GM19025 (cell line): Measurements from ENCODE around the gene ABCB10.
A peak's percentile ranks its signal among the peaks of the same experiment; 100 is the strongest.
"Not testable (repeated sequence)": the region's sequence is repeated elsewhere in the genome, so short reads cannot be mapped to it uniquely, and the experiment has no call there.

Source experiments
- ATAC-seq: cut with Tn5 transposase; IDR thresholded peaks from one replicate; pipeline ENCODE4 v1.9.1; 2021; ENCODE audit warnings: mild to moderate bottlenecking, low read depth, moderate library complexity; ENCODE audit not compliant: unreplicated experiment

Gene ABCB10

DNA sequence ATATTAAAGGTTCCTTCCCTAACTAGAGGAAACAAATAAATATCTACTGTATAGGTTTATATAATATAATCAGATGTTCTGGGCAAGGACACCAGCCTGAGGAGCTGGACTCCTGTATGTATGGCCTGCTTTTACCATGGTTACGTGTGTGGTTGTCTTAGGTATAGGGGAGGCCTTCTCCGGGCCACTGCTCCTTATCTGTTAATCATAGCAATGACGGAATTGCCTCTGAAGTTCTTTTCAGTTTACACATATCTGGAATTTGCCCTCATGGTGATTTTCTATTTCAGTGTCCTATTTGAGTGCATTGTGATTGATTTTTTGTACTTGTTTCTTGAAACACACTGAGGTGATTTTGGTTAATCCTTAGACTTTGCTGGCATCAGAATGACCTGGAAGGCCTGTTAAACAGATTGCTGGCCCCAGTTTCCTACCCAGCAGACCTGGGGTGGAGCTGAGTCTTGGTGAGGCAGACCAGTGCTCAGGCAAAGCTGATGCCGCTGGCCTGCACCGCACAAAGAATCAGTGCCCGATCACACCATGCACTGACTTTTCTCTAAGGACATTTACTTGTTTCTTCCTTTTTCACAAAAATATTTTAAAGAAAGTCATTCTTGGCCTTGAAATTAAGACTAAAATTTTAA, 18.5 kb downstream of the ABCB10 start:
- ATAC-seq = no peak

DNA sequence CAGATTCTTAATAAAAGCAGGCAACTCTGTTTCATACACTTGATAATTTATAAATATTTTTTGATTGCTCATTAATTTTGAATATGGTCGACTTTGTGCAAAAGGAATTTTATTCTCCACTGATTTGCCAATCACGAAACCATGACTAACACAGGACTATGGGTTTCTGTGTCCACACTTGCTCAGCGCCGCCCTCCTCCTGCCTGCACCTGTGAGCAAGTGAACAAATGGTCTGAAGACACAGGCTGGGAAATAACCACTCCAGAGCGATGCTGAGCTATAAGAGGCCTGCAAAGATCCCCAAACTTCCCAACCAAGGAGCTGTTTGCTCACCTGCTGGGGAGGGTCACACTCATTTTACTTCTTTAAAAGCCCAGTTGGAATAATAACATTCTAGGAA, 19.6 kb downstream of the ABCB10 start:
- ATAC-seq = no peak

DNA sequence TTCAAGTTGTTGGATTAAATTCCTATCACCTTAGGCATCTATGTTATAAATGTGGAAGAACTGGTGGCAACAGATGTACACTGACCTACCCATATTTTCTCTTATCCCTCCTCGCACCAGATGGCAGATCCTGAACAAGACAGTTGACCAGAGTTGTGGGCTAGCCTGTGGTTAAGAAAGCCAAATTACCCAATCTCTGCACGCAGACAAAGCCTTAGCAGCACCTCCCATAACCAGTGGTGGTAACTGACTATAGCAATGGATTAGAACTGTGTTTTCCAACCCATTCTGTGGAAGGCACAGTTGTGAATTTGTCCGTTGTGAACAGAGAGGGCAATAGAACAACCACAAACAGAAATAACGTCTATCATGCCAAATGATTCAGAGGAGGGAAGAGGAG, 20.6 kb downstream of the ABCB10 start:
- ATAC-seq = no peak

DNA sequence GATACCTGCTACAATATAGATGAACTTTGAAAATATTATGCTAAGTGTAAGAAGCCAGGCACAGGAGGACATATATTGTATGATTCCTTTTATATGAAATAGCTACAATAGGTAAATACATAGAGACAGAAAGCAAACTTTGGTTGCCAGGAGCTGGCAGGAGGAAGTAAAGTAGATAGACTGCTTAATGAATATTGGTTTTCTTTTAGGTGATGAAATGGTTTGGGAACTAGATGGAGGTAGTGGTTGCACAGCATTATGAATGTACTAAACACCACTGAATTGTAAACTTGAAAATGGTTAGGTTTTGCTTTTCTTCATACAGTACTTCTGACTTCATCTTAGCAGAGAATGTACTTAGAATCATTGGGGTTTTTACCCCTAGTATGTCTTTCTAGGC, 21.5 kb downstream of the ABCB10 start:
- ATAC-seq = no peak

GRCh38 chr1:229535230-229535629, 23.3 kb downstream of the ABCB10 start:
- no peak for ATAC-seq

- no peak for ATAC-seq
These were observed 27.2 kb downstream of the ABCB10 start for GRCh38 chr1:229531326-229531725.

DNA sequence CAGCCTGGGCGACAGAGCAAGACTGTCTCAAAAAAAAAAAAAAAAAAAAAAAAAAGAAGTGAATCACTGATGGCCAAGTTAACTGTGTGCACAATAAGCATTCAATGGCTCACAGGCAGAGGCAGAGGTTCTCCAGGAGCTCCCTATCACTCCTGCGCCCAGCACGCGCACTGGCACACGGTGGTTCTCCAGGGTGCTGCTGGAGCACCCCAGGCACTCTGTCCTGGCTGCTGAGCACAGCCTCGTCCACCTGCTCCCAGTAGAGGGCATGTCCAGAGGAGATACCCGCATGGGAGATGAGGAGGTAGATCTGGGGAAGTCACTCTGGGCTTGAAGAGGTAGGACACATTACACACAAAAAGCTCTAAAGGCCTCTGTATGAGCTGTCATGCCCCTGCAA, 28.9 kb downstream of the ABCB10 start:
- ATAC-seq = no peak

DNA sequence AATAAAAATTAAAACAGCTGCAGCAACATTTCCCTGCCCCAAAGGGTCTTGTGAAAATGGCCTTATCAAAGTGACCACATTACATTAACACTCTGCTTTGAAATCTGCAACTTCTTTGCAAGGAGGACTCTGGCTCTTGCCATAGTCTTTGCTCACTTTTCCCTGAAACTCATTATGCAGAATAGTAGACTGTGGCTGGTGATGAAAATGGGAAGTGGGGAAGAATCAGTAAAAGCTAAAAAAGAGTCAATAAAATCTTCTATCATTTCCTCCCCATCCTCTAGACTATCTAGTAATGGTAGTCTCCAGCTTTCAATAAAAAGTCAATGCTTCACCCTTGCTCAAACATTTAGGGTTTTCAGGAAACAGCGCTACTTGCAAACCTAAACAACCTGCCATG, 31.8 kb downstream of the ABCB10 start:
- no peak for ATAC-seq

GRCh38 chr1:229523052-229523451, 35.5 kb downstream of the ABCB10 start:
- no peak for ATAC-seq

DNA sequence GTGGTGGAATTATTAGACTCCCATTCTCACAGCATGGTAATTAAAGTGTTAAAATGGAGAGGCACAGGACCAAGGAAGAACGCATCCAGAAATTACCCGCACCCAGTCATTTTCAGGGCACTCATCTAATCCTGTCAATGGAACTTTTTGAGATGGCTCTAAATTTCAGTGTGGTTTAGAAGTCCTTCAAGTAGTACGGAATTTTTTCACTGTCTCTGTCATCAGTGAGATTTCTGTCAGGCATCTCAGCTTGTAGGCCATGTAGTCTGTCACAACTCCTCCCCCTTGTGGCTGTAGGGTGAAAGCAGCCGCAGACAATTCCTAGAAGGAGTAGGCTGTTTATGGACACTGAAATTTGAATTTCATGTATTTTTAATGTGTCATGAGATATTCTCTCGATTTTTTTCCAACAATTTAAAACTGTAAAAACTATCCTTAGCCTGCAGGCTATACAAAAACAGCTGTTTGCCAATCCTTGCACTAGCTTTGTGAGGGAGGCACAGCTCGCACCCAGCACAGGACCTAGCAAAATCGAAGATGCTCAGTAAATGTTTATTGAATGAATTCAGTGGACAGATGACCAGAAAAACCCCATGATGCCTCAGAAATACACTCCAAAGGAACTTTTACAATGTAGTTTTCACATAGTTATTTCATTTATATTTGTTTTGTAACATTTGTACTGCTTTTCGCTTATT, 43.8 kb downstream of the ABCB10 start:
- ATAC-seq = no peak

- not testable (repeated sequence) for ATAC-seq
These were observed 46.9 kb downstream of the ABCB10 start for GRCh38 chr1:229511625-229512024.

- ATAC-seq = not testable (repeated sequence)
These were observed 47.3 kb downstream of the ABCB10 start for GRCh38 chr1:229511201-229511600.

GRCh38 chr1:229509576-229509975, 48.9 kb downstream of the ABCB10 start:
- no peak for ATAC-seq

DNA sequence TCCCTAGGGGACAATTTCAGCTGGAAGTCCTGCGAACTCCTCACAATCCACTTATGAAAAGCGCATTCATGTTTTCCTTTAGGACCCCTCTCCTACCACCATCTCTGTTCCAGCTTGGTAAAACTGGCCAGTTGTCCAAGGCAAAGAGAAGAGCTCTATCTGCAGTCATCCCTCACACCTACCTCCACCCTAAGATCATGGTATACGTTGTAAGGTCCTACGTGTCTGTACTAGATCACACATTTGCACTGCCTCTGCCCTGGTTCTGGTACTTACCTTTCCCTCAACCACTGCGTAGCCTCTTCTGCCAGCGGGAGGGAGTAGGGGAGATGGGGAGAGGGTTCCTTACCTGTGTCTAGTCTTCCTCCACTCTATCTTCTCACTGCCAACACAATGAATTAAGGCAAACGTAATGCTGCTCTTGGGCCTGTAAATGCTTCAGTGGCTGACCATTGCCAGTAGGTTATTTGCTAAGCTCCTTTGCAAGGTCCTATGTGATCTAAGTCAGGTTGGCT, 49.6 kb downstream of the ABCB10 start:
- no peak for ATAC-seq

- ATAC-seq = peak; percentile 90
These were observed 50.3 kb downstream of the ABCB10 start, which contains the start of gene NUP133 for GRCh38 chr1:229507951-229508822. NUP133 (minus strand) TSS chr1:229508341; CDS start chr1:229508249, 92 bp downstream.

DNA sequence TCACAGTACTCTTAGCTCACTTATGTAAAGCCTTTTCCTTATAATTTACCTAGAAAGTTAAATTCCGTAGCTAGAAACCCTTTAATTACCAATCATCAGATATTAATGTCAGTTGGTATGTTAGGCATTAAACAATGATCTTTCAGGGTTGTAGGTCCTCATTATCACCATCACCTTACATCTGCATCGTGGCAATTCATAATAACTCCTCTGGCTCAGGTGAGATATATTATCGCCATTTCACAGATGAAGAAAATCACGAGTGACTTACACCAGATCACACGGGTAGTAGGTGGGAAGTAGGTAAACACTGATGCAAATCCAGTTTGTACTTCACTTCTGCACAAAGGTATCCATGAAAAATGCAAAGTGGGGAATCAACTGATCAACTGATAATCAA, 51.0 kb downstream of the ABCB10 start:
- no peak for ATAC-seq

GRCh38 chr1:229506633-229507032, 51.9 kb downstream of the ABCB10 start:
- no peak for ATAC-seq

DNA sequence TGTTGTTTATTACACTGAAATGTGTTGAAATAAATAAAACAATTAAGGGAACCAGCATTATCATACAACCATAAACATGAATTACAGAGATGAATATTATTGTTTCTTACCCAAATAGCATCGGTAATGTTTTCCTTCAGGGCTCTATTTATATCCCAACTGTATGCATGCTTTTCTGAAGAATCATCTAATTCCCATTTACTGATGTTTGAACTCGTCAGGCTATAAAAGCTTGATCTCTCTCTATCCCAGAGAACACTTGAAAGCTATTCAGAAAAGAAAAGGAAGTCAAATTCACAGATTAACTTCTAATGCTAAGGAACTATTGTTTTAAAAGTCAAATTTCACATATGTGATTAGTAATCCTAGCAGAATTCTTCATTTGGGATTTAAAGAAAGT, 62.7 kb downstream of the ABCB10 start:
- no peak for ATAC-seq

DNA sequence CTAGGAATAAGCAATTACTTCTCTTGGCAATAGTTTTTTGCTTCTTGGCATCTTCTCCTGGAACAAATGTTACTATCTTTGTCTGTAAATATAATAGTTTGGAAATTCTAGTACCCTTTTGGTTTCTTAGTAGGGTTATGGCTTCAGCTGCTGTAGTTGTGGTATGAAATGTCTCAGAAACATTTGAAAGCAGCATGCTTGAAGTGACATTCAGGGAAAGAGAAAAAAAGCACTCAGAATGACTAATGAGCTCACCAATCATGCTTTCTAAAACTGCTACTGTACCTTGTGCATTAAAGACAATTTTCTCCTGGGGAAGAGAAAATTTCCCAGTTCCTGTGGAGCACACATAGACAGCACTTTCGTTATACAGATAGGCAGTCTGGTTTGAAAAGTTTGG, 71.3 kb downstream of the ABCB10 start:
- ATAC-seq = no peak

- ATAC-seq = no peak
These were observed 73.2 kb downstream of the ABCB10 start for GRCh38 chr1:229485318-229485717.

GRCh38 chr1:229482511-229482910, 76.0 kb downstream of the ABCB10 start:
- no peak for ATAC-seq
